EL (cell line): ENCODE measurements around the gene EFHD2.
"Not testable (repeated sequence)": the region's sequence is repeated elsewhere in the genome, so short reads cannot be mapped to it uniquely, and the experiment has no call there.

ENCODE experiments used
- DNase-seq: peaks from one replicate; pipeline ENCODE4 v3.0.0-alpha.2; 2016

EFHD2 gene

GRCh38 chr1:15412843-15413242 is 3.2 kb downstream of the EFHD2 start:
- no peak for DNase-seq

- no peak for DNase-seq
Measured at GRCh38 chr1:15413563-15414444, 4.1 kb downstream of the EFHD2 start.

DNA sequence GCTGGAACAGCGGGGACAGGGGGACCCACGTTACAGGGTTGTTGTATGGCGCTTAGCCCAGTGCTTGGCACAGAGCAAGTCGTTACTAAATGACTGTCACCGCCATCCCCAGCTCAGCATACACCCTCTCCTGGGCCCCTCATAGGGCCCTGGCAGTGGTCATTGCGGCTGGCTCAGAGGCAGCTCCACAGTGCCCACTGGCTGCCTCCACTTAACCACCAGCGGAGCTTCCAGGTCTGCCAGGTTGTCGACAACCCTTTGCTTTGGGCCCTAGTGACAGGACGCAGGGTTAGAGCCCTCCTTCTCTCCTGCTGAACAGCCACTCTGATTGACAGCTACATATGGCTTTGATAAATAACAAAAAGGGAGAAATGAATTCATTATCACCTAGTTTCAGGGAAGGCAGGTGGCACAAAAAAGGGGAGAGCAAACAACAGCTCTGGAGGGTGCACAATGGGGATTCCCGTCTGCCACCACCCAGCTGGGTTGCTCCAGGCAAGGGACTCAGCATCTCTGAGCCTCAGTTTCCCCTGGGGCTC is 4.8 kb downstream of the EFHD2 start:
- DNase-seq, result no peak

DNA sequence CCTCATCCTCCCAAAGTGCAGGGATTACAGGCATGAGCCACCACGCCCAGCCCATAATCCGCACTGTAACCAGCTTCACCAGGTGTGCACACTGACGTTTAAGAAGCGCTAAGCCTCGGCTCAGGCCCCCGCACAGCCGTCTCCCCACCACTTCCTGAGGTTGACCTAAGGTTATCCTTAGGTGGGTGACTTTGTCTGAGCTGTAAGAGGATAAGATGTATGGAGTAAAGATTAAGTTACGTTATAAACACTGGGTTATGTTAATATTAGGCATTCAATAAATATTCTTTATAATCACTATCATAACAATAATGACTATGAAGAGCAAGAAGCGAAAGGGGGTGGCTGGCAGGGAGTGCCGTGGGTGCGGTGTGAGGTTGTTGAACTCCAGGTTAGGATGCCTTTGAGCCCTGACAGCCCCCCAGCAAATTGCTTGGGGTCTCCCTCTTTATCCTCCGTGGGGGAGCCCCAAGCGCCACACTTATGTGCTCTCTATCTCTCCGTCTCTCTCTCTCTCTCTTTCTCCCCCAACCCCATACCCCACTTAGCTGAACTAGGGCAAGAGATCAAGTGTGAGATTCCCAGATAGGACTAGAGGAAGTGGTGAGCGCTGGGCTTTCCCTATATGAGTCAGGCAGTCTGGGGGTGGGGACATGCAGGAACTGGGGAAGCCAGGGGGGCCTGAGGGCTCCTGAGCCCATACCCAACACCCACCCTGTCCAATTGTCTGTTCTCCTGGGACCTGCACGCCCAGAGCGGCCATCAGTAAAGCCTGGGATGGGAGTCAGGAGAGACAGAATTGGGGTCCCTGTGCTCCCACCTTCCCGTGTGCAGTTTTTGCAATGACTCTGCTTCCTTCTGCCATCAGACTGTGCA is 7.6 kb downstream of the EFHD2 start:
- DNase-seq, result peak; percentile 82

- DNase-seq, result peak; percentile 46
Measured at GRCh38 chr1:15418806-15419515, 9.3 kb downstream of the EFHD2 start.

GRCh38 chr1:15420853-15421465 is 11.3 kb downstream of the EFHD2 start:
- DNase-seq, result no peak

DNA sequence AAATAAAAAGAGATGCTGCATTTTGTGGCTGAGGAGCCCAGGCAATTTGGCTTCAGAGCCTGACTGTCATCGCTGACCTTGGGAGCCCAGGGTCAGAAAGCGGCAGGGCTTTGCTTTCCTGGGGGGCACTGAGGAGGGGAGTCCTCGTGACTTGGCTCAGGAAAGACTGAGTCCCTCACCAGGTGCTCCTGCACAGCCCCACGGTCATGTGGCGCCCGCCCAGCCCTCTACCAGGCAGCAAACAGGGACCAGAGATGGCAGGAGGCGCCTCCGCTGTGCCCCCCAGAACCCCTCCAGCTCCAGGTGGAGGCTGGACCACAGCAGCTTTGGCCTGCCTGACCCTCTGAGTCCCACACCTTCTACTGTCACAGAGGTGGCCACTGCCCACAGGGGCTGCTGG is 13.2 kb downstream of the EFHD2 start:
- no peak for DNase-seq

DNA sequence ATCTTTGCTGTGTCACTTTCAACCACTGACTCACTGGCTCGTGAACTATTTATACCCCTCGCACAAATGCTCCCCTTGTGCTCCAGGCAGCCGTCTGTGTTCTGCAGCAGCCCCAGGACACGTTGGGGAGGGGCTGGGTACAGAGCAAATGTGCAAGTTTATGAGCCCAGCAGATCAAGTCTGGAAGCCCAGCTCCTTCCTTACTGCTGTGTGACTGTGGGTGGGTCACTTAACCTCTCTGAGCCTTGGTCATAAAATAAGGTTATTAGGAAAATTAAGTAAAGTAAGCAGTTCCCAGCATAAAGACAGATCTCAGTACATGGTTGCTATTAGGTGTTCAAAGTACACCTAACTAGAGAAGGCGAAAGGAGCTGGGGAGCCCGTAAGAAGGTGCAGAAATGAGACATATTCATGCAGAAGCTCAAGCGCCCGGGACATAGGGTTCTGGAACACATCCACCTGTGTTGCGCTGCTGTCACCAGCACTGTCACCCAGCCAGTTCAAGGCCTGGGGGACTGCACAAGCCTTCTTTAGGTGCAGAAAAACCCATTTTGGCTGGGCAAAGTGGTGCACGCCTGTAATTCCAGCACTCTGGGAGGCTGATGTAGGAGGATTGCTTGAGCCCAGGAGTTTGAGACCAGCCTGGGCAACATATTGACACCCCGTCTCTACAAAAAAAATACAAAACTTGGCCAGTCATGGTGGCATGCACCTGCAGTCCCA is 13.8 kb downstream of the EFHD2 start:
- DNase-seq, result no peak

GRCh38 chr1:15424146-15424667 is 14.5 kb downstream of the EFHD2 start:
- DNase-seq, result no peak

GRCh38 chr1:15424981-15425380 is 15.3 kb downstream of the EFHD2 start:
- DNase-seq, result no peak

DNA sequence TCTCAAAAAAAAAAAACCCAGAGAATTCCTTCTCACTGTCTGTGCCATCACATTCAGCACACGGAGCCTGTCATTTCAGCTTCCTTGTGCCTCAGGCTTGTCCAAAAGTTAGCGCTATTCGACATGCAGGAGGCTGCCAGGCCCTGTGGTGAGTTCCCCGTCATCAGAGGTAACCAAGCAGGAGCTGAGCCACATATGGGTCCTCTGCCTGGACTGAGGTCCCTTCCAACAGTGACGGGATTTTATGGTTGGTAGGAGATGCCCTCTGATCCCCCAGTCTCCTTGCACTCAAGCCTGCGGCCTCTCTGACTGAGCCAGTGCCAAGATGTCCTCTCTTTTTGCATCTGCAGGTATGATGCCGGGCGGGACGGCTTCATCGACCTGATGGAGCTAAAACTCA is 15.8 kb downstream of the EFHD2 start:
- DNase-seq, result no peak

DNA sequence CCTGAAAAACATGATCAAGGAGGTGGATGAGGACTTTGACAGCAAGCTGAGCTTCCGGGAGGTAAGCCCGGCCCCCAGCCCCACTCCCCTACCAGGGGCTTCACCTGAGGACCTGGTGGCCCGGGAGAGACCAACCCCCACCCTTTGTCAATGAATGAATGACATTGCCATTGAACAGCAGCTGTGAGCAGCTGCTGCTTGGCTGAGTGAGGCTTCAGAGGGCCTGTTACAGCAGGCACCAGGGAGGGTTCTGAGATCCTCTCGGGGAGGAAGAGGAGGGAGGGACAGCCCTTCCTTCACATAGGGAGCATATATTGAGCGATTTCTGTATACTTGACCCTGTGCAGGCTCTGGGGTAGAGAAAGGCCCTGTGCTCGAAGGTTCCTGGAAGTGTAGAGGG is 16.3 kb downstream of the EFHD2 start:
- DNase-seq, result no peak

- peak; percentile 51 for DNase-seq
Measured at GRCh38 chr1:15426492-15427279, 17.0 kb downstream of the EFHD2 start.

DNA sequence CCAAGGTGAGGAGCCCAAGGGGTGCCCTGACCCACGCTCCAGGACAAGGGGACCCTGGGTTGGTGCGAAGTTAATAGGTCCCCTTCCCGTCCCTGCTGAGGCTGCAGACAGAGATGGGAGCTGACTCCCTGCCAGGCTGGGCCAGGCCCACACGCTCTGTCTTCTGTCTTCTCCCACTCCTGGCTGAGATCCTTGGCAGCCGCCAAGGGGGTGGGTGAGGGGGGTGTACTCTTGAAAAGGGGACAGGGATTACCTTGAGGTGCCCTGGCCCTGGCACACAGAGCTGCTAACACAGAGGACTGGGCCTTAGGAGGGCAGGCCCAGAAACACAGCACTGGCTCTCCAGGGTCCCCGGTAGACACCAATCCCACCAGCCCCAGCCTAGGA is 17.6 kb downstream of the EFHD2 start:
- no peak for DNase-seq

GRCh38 chr1:15428252-15428651 is 18.6 kb downstream of the EFHD2 start:
- not testable (repeated sequence) for DNase-seq

DNA sequence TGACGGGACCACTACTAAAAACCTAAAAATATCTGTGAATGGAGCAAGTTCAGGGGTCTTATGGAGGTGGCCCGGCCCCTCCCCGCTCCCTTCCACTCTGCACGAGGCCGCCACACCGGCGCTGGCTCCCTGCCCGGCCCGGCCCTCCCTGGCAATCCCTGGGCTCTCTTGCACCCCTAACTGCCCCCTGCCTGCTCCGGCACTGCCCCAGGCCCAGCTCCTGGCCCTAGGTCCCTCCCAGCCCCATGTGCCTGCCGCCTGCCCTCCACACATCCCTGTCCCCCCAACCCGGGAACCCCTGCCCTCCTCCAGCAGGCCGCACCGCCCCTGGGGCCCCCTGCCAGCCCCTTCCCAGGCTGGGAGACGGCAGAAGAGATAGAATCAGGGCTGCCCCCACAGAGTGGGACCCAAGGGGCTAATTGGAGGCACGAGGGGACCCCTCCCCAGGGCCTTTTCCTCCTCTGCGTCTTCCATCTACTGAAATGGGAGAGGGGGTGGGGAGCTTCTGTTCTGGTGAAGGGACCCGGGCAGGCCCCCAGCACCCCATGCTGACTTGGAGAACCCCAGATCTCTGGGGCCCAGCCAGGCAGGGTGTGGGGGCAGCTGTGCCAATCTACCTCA is 19.2 kb downstream of the EFHD2 start:
- DNase-seq, result no peak

DNA sequence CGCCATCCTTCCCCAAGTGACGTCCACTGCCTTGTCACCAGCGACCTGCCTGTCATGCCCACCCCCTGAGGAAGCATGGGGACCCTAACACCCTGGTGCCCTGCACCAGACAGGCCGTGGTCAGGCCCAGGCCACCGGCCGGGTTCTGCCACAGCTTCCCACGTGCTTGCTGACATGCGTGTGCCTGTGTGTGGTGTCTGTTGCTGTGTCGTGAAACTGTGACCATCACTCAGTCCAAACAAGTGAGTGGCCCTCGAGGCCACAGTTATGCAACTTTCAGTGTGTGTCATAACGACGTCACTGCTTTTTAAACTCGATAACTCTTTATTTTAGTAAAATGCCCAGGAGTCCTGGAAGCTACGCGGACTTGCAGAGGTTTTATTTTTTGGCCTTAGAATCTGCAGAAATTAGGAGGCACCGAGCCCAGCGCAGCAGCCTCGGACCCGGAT is 20.0 kb downstream of the EFHD2 start:
- peak; percentile 59 for DNase-seq

- peak; percentile 48 for DNase-seq
Measured at GRCh38 chr1:15430787-15431570, 21.3 kb downstream of the EFHD2 start.

DNA sequence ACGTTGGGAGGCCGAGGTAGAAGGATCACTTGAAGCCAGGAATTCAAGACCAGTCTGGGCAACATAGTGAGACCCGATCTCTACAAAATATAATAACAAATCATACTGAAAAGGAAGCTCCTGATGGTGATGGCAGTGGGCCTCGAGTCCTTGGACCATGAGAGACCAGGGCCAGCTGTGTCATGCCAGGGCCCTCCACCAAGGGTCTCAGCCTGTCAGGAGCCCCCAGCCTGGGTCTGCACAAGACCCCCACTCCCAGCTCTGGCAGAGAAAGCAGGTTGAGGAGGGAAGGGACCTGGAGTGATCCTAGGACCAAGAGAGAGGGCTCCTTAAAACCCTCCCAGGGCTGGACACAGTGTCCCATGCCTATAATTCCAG is 21.9 kb downstream of the EFHD2 start:
- no peak for DNase-seq
